ENCODE measurements around the gene IGLL5.

IGLL5 gene

DNA sequence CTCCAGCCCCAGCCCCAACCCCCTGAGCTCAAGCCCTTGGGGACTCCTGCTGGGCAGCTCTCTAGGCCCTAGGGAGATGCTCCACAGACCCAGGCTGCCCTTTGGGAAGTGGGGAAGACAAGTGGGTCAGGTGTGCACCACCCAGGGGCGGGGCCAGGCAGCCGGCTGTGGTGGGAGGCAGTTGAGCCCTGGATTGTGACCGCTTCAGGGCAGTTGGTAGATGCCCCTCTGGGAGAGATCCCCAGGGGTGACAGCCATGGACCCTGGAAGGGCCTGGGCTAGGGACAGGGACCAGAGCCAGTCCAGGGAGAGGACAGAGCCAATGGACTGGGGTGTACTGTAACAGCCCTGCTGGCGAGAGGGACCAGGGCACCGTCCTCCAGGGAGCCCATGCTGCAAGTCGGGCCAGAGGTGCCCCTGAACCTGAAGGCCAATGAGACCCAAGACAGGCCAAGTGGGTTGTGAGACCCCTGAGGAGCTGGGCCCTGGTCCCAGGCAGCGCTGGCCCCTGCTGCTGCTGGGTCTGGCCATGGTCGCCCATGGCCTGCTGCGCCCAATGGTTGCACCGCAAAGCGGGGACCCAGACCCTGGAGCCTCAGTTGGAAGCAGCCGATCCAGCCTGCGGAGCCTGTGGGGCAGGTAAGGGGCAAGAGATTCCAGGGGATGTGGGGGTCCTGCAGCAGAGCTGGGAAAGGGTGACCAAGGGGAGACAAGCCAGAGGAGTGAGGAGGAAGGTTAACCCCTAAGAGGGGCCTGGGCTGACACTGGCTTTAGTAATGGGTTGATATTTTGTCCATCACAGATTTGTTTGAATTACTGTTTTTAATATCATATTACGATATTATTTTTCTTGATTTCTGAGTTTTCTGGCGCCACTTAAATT, at the start of gene IGLL5:
Gene IGLL5, plus strand, starts transcription at position 196 of the 883 bp plus-strand sequence. Its CDS starts 238 bp downstream, at position 434.
- DNase-seq: no peak

DNA sequence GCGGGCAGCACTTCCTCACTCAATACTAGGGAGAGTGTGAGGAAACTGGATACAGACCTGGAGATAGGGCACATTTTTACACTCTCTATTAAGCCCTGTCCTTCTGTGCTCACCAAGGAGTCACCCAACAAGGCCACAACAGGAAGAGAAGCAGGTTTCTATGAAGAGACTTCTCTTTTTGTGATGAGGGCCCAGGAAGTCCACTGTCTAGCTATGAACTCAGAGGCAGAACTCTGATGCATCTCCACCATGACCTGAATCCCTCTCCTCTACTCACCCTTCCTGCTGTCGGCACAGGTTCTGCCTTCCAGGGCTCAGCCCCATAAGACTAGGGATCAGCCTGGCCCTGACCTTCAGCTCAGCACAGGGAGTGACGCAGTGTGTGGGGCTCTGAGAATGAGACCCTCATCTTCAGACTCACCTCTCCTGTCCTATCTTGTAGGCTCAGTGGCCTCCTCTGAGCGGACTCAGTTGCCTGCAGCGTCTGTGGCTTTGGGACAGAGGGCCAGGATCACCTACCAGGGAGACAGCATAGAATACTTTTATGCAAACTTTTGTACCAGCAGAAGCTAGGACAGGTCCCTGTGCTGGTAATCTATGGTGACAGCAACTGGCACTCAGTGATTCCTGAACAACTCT, 49.3 kb upstream of the IGLL5 start:
- DNase-seq: no peak

DNA sequence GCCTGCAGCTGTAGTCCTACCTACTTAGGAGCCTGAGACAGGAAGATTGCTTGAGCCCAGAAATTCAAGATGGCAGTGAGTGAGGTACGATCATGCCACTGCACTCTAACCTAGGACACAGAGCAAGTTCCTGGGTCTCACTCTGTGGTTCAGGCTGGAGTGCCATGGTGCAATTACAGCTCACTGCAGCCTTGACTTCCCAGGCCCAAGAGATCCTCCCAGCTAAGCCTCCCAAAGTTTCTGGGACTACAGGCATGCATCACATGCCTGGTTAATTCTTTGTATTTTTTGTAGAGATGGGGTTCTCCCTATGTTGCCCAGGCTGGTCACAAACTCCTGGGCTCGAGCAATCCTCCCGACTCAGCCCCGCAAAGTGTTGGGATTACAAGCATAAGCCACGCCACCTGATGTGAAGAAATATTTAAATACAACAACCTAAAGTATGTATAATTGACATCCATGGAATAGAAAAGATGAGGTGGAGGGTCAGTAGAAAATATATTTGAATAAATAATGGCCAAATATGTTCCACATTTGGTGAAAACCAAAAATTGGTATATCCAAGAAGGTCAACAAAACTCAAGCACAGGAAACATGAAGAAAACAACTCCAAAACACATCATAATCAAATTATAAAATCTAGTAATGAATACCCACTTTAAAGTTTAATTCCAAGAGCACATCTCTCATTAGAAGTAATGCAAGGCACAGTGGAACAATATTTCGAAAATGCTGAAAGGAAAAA, 47.9 kb upstream of the IGLL5 start:
- no peak for DNase-seq

DNA sequence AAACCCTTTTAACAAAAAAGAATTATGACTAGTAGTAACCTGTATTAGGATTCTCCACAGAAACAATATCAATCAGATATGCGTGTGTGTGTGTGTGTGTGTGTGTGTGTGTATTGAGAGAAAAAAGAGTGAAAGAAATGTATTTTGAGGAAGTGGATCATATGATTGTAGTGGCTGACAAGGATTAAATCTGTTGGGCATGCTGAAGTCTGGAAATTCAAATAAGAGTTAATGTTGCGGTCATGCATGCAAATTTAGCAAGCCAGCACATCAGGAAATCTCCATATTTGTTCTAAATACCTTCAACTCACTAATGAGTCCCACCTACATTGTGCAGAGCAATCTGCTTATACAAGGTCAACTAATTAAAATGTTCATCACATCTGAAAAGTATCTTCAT, 46.8 kb upstream of the IGLL5 start:
- DNase-seq: no peak

DNA sequence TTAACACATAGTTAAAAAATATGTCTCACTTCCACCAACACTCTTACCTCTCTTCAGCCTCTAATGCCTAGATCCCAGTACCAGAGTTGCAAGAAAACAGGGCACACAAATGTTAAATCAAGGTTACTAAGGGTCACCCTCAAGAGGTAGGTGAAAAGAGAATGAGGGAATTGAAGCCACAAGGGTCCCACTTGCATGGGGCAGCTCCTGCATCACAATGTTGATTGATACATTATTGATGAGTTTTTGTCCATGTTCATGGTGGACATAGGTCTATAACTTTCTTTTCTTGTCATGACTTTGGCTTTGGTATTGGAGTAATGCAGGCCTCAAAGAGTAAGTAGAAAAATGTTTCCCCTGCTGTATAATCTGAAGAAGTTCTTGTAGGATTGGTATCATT, 46.0 kb upstream of the IGLL5 start:
- DNase-seq: no peak

DNA sequence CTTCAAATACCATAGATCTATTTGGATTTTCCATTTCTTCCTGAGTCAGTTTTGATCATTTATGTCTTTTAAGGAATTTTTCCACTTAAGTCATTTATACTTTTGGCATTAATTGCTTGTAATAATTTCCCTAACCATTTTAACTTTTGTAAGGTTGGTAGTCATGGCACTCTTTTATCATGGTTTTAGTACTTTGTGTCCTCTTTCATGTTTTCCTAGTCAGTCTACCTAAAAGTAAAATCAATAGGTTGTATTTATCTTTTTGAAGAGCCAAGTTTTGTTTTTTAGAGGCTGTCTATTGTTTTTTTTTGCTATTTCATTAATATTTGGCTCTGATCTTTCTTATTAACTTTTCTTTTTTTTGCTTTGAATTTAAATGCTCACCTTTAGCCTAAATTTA, 45.5 kb upstream of the IGLL5 start:
- no peak for DNase-seq

DNA sequence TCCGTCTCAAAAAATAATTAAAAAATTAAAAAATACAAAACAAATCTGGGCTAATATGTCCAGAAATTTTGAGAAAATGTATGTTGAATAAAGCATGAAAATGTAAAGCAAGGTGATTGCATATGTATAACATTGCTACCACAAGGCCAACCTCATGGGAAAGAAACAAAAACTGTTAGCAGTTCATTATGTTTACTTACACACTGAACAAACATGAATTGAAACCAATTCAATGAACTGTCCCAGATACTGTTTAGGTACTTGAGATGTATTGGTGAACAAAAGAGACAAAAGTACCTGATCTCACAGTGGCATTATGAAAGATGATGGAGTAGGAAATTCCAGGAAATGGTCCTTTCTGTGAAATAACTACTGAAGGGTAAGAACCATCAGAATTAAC, 43.8 kb upstream of the IGLL5 start:
- DNase-seq: no peak

DNA sequence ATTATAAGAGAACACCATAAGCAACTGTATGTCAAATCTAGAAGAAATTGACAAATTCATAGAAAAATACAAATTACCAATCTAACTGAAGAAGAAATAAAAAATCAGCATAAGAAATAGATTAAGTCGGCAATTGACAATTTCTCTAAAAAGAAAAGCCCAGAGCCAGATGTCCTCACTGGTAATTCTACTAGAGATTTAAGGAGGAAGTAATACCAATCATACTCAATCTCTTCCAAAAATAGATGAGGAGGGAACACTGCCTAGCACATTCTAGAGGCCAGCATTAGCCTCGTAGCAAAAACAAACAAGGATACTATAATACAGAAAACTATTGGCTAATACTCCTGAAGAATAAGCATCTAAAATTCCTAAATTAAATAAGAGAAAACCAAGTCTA, 40.4 kb upstream of the IGLL5 start:
- DNase-seq: no peak

DNA sequence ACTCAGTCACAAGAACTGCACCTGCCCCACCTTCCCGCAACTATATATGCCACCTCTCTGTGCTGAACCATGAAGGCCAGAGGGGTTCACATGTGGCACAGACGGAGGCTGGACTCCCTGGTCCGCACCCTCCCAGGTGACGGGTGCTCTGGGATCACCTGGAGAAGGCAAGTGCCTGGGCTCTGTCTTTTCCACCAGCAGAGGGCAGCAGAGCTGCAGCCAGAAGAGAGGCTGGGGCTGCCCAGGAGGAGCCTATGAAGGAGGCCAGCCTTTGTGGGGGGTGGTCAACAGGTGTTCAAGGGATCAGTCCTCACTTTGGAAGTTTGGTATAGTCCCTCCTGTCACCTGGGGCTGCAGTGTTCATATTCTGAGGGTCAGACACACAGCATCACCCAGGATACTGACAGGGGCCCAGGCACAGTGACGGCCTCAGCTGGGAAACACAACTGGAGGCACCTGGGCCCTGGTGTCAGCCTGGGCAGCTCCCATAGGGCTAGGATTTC, 39.2 kb upstream of the IGLL5 start:
- DNase-seq: no peak

DNA sequence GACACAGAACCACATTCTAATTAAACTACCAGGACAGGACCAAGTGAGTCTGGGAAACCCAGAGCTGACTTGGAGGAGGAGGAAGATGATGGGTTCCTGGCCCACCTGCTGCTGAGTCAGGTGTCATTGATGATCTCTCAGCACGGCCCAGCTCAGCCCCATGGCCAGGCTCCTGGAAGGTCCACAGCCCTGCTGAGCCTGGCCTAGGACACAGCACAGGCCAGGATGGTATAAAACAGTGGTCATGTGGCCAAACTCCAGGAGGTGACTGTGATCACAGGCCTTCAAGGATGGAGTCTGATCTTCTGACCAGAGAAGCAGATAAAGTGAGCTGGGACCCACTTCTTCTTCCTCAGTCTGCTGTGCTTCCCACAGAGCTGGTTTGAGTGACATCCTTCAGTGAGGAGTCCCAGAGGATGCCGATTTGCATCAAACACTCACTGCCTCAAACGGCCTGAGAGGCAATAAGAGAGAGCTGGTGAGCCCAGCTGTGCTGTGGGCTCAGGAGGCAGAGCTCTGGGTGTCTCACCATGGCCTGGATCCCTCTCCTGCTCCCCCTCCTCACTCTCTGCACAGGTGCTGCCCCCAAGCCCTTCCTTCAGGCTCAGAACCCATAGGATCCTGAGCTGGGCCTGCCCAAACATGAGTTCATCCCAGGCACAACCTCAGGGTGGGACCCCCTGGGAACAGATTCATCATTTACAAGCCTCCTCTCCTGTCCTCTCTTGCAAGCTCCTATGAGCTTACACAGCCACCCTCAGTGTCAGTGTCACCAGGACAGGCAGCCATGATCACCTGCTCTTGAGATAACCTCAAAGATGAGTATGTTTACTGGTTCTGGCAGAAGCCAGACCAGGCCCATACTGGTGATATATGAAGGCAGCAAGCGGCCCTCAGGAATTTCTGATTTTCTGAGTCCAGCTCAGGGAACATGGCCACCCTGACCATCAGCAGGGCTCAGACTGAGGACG, 37.7 kb upstream of the IGLL5 start:
- DNase-seq: no peak

DNA sequence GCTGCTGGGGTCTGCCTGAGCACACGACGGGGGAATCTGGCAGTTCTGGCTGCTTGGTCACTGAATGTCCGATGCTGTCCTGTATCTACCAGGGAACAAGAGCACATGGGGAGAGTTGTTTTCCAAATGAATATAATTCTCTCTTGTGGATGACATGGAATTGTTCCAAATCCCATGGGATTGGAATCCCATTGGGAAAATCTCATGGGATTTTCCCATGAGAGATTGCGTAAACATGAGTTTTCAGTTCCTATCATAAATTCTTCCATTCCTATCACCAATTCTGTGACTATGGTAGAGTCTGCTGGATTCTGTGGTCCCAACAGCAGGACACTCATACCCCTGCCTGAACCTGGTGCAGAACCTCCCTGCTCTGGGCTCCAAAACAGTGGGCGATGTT, 35.6 kb upstream of the IGLL5 start:
- no peak for DNase-seq

DNA sequence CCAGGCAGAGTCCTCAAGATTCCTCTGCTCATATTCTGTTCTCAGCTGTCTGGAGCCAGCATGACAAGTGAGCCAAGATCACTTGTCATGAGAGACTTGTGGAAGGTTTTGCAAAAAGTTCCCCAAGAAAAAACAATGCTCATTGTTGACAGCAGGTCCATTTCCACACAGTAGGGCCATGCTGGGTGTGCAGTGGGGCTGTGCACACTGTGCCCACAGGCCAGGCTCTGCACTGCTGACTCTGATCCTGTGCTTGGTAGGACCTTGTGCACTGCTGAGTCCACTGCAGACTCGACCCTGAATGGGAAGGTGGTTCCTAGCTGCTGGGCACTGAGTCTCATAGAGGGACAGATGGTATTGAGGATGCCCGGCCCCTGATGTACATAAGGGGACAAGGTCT, 33.9 kb upstream of the IGLL5 start:
- DNase-seq: no peak

DNA sequence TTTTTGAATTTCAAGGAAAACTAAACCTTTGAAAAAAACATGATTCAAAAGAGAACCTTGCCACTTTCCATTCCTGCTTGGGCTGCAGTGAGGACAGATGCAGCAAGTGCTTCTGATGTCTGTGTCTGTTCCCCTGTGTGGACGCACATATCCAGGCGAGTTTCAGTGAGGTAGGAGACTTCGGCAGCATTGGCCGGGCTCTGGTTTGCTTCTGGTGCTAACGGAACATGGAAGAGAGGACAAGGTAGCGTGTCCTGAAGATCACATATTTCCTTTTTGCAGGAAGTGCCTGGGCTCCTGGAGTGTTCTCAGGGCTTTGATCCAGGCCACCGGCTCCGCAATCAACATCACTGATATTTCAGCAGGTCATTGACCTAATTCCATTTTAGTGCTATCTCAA, 33.1 kb upstream of the IGLL5 start:
- DNase-seq: no peak

DNA sequence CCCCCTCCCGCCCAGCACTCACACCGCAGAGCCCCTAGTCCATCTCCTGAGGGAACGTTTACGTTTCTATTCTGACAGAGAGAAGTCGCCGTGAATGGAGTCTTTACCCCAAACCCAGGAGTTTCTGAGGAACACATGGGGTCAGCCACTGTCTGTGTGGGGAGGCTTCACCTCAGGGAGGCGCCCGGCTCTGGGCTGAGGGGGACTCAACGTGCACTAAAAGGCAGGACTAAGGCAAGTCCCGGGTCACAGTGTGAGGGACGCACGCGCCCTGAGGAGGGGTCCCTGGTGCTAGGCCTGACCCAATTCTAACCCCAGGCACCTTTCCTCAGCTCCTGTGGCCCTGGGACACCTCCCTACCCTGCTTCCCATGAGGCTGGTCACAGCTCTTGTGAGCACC, 32.5 kb upstream of the IGLL5 start:
- DNase-seq: no peak

DNA sequence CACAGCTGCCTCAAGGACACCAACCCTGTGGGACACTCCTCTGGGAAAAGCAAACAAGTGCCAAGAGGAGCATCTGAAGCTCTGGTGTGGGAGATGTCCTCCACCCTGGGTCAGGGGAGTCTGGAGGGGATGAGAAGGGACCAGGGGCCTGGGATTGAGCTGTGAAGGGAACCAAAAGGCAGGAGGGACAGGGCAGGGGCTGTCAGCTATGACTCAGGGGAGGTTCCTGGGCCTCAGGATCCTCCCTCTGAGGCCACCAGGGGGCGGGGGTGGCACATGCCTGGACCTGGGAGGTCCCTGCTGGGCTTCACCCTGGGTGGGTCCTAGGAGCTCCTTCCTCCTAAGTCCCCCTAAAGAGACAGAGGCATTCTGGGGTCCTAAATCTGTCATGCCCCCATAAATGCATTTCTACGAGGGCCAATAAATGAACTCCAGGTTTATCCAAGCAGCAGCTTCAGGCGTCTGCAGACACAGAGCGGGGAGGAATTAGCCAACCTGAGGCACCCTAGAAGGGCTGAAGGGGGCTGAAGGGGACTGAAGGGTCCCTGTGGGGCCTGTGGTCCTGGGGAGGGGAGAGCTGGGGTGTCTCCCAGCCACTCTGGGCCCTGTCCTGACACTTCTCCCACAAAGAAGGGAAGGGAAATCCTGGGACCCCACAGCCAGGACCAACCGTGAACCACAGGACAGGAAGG, 31.9 kb upstream of the IGLL5 start:
- DNase-seq: no peak

DNA sequence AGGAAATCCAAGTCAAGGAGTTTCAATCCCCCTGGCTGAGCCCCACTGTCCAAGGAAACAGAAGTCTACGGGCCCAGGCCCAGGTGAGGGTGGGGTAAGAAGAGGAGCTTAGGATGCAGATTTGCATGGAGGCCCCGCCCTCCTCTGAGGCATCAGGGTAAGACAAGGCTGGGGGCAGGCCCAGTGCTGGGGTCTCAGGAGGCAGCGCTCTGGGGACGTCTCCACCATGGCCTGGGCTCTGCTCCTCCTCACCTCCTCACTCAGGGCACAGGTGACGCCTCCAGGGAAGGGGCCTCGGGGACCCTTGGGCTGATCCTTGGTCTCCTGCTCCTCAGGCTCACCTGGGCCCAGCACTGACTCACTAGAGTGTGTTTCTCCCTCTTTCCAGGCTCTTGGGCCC, 31.3 kb upstream of the IGLL5 start:
- DNase-seq: no peak

DNA sequence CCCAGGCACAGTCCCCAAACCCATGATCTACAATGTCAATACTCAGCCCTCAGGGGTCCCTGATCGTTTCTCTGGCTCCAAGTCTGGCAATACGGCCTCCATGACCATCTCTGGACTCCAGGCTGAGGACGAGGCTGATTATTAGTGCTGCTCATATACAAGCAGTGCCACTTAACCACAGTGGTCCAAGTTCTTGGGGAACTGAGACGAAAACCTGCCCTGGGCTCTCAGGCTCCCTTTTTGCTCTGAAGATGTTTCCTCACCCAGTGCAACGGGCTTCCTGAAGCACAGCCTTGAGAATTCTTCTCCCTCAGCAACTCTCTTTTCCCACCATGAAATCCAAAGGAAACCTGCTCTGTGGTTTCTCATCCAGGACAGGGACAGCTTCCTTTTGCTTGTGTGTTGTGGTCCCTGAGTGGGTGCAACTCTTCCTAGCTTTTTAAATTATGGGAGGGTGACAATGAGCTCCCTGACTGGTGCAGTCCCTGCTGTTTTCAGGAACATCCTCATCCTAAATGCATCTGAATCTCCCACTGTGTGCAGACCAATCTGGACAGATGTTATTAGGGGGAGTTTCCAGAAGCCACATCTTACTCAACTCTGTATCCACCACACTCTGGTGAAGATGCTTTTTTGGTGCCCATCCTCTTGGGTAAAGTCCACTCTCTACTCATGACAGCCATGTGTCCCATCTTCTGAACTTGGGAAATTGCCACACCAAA, 30.6 kb upstream of the IGLL5 start:
- no peak for DNase-seq

DNA sequence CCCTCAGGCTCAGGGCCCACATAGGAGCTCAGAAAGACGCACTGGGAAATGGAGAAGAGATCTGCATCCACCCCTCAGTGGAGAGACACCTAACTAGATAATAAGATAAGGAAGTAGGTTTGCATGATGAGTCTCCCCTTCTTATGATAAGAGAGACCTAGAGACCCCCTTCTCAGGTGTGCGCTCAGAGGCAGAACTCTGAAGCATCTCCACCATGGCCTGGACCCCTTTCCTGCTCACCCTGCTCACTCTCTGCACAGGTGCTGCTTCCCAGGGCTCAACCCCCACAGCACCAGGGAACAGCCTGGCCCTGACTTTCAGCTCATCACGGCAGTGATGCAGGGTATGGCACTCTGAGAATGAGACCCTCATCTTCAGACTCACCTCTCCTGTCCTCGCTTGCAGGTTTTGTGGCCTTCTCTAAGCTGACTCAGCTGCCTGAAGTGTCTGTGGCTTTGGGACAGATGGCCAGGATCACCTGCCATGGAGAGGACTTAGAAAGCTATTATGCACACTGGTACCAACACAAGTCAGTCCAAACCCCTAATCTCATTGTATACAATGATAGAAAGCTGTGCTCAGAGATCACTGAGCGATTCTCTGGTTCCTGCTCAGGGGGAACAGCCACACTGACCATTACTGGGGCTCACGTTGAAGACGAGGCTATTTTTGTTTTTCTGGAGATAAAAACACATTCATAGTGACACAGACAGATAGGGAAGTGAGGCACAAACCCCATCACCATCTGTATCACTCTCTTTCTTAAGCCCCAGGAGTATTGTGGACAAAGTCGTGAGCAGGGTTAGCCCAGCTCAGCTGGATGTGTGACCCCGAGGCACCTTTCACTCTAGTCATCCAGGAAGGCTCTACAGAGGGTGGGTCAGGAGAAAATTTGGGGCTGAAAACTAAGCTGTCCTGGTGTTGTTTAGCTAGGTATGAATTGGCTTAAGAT, 29.7 kb upstream of the IGLL5 start:
- no peak for DNase-seq

DNA sequence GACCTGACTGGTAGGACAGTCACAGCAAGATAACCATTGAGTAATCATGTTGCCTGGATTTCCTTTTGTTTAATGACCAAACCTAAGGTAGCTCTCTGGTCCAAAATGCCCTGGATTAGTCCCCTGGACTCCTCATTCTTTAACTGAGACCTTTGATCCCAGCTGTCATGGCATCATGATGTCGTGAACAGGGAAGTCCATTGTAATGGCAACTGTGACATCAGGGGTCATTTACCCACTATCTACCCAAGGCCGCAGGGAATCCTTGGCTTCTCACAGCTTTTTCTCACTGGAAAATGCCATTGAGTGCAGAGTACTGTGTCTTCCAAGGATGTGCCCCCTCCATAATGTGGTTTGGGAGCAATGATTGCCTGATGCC, 29.1 kb upstream of the IGLL5 start:
- DNase-seq: no peak

DNA sequence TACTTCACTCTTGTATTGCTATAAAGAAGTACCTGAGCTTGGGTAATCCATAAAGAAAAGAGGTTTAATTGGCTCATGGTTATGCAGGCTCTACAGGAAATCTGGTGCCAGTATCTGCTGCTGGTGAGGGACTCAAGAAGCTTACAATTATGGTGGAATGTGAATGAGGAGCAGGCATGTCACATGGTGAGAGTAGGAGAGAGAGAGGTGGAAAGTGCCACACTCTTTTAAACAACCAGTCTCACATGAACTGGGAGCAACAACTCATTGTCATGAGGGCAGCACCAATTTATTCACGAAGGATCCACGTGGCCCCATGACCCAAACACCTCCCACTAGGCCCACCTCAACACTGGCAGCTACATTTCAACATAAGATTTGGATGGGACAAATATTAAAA, 24.6 kb upstream of the IGLL5 start:
- DNase-seq: no peak

All from RPMI8226 (cell line).